ENCODE results near the gene SND1. TPM values are rescaled to one million over a fixed set of nuclear protein-coding genes. Genes with fewer than 3 reads are reported as not detected.

SND1 gene
- total RNA-seq, 4 donors from 2014 or later = 70.8 to 141 (median 85.7) TPM

DNA sequence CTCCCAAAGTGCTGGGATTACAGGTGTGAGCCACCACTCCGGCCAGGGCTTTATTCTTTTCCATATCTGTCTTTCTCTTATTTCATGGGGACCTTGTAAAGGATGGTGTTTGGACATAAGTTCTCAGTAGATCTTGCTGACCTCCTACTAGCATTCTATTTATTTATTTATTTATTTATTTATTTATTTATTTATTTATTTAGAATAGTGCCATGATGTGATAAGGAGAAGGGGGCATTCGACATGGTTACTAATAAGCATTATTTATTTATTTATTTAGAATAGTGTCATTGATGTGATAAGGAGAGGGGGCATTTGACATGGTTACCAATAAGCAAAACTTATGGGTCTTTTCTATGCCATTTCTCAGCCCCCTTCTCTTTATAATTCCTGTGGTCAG, 202.4 kb downstream of the SND1 start:
- Histone ChIP-seq H3K9me3 (no peaks in the 10 kb centered on the region), H3K27me3 (no peaks in the 10 kb centered on the region), H3K4me3 (no peak overlapping the region), H3K36me3 (no peaks in the 10 kb centered on the region), H3K27ac (no peak overlapping the region), H3K4me1 (peaks cover 0 to 15% (median 0%) of the 10 kb centered on the region in 4 donors)
- WGBS, 2 donors = 97 to 100% methylated on average over 2 of the region's 2 CpGs
- TF ChIP-seq, protein P1, sequence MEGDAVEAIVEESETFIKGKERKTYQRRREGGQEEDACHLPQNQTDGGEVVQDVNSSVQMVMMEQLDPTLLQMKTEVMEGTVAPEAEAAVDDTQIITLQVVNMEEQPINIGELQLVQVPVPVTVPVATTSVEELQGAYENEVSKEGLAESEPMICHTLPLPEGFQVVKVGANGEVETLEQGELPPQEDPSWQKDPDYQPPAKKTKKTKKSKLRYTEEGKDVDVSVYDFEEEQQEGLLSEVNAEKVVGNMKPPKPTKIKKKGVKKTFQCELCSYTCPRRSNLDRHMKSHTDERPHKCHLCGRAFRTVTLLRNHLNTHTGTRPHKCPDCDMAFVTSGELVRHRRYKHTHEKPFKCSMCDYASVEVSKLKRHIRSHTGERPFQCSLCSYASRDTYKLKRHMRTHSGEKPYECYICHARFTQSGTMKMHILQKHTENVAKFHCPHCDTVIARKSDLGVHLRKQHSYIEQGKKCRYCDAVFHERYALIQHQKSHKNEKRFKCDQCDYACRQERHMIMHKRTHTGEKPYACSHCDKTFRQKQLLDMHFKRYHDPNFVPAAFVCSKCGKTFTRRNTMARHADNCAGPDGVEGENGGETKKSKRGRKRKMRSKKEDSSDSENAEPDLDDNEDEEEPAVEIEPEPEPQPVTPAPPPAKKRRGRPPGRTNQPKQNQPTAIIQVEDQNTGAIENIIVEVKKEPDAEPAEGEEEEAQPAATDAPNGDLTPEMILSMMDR (IDR thresholded peaks at IDR 0.05) = no peak
- no peak for TF ChIP-seq EP300 (IDR thresholded peaks at IDR 0.05)
- TF ChIP-seq POLR2A (IDR thresholded peaks at IDR 0.05) = no peak
- DNase-seq (ENCODE audit: low spot score in 2 of 2) = no peak

DNA sequence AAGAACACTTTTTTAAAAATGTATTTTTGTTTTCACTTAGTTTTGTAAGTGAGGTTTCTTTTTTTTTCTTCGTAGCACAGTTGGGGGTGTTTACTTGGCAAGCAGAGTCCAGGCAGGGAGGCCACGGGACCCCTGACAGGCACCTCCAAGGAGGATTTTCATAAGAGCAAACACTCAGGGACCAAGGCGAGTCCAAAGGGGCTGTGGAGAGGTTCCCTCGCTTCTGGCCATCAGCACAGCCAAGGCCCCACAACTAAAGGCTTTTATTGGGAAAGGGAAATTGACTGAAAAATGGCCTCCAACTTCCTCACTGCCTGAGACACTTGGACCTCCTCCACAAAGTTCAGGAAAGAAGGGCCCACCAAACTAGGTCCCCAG, 205.5 kb downstream of the SND1 start:
- no peak overlapping the region for H3K27ac ChIP-seq

DNA sequence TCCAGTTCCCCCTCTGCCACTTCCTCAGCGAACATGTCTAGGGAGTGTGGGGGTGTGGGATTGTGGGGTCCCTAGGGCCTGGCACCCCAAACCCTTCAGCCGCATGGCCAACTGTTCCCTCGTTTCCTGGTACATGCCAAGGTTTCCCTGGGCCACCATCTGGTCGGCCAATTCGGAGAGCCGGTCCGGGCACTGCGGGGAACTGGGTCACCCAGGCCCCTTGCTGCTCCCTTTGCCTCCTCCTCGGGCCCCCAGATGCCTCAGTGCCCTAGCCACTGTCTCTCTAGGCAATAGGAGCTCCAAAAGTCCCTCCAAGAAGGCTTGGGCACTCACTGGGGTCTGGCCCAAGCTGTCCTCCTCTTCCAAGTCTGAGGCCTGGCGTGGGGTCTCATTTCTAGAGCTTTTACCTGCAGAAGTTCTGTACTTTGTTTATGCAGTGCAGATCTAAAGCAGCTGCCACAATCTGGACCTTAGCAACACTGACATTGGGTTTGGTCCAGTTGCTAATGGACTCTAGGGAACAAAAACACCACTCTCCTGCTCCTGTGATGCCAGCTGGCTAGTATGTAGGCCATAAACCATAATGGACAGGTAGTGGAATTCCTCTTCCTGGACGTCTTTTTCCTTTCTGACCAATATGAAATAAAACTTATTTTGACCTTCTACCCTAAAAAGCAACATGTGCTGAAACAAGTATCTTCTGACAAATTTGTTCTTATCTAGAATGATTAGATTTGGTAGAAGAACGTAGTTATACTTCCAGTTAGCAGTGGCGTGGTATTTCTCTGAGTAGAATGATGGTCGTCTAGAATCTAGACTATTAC, 206.3 kb downstream of the SND1 start:
- TF ChIP-seq, protein P1 (IDR thresholded peaks at IDR 0.05) = no peak
- TF ChIP-seq EP300 (IDR thresholded peaks at IDR 0.05) = no peak
- no peak overlapping the region for H3K27ac ChIP-seq
- H3K27me3 ChIP-seq = no peaks in the 10 kb centered on the region
- no peak for DNase-seq (ENCODE audit: low spot score in 2 of 2)
- H3K36me3 ChIP-seq = no peaks in the 10 kb centered on the region
- no peaks in the 10 kb centered on the region for H3K4me1 ChIP-seq
- no peaks in the 10 kb centered on the region for H3K9me3 ChIP-seq
- no peak overlapping the region for H3K4me3 ChIP-seq
- WGBS, 2 donors = 94 to 97% methylated on average over 14 of the region's 14 CpGs

More for the DNA sequence above, 205.5 kb downstream of the SND1 start:
- Histone ChIP-seq H3K9me3 (no peaks in the 10 kb centered on the region), H3K4me1 (no peaks in the 10 kb centered on the region), H3K4me3 (no peak overlapping the region), H3K27me3 (no peaks in the 10 kb centered on the region), H3K36me3 (no peaks in the 10 kb centered on the region)
- WGBS, 2 donors = 98 to 99% methylated on average over 4 of the region's 4 CpGs
- TF ChIP-seq POLR2A (IDR thresholded peaks at IDR 0.05) = no peak
- no peak for DNase-seq (ENCODE audit: low spot score in 2 of 2)

DNA sequence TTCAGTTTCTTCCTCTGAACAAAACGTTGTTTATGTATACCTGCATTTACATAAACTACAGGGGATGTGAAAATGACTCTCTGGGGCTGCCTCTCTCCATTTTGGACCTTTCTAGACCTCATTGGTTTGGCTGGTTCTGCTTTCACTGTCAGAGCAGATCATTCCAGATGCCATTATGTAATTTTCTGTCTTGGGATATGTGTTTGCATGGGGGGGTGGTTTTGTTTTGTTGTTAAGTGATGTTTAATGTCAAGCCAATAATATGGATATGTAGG, 206.9 kb downstream of the SND1 start:
- WGBS, 2 donors = 74 to 79% methylated on average over 1 of the region's 1 CpG
- no peak for DNase-seq (ENCODE audit: low spot score in 2 of 2)
- no peak overlapping the region for H3K4me3 ChIP-seq
- no peak overlapping the region for H3K27ac ChIP-seq
- no peaks in the 10 kb centered on the region for H3K4me1 ChIP-seq
- TF ChIP-seq POLR2A (IDR thresholded peaks at IDR 0.05) (no peak), EP300 (IDR thresholded peaks at IDR 0.05) (no peak)
- TF ChIP-seq, protein P1 (IDR thresholded peaks at IDR 0.05) = no peak
- no peaks in the 10 kb centered on the region for H3K9me3 ChIP-seq
- H3K27me3 ChIP-seq = no peaks in the 10 kb centered on the region
- H3K36me3 ChIP-seq = no peaks in the 10 kb centered on the region

DNA sequence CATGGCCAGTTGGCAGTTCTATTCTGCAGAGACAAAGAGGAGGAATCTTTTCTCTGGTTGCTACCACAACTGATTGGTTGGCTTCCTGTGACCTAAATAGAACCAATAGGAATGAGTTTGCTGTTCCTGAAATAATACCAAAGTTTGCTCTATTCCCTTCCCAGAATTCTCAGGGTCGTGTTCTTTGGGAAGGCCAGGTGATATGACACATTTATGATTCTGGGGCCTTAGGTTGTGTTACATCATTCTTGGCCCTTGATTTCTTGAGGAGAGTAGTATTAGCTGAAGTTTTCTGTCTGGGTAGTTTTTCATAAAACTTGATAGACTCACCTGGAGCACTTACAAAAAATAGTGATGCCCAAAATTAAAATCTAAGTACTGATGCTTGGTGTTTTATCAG, 207.3 kb downstream of the SND1 start:
- no peaks in the 10 kb centered on the region for H3K36me3 ChIP-seq
- 0% methylated on average over 1 of the region's 1 CpG for WGBS, 2 donors
- H3K27ac ChIP-seq = no peak overlapping the region
- no peaks in the 10 kb centered on the region for H3K4me1 ChIP-seq
- H3K9me3 ChIP-seq = no peaks in the 10 kb centered on the region
- TF ChIP-seq EP300 (IDR thresholded peaks at IDR 0.05) (no peak), POLR2A (IDR thresholded peaks at IDR 0.05) (no peak)
- TF ChIP-seq, protein P1 (IDR thresholded peaks at IDR 0.05) = no peak
- DNase-seq (ENCODE audit: low spot score in 2 of 2) = no peak
- H3K4me3 ChIP-seq = no peak overlapping the region
- no peaks in the 10 kb centered on the region for H3K27me3 ChIP-seq
